K562 (cell line): ENCODE results near the gene CDT1. TPM values are rescaled to one million over a fixed set of nuclear protein-coding genes. Genes with fewer than 3 reads are reported as not detected.

Source experiments
- CREM ChIP-seq: IDR thresholded peaks from 2 replicates; pipeline ENCODE4 v1.6.1; 2014; ENCODE audit warnings: antibody characterized with exemption, low read depth
- GTF2F1 ChIP-seq: IDR thresholded peaks from 2 replicates; pipeline ENCODE4 v1.6.1; 2011; ENCODE audit warnings: low read depth, low read length, improper control_type of control experiment
- HSF4 ChIP-seq: fragments of 250-450 bp; sonication (Bioruptor Pico); IDR thresholded peaks from 2 replicates; pipeline ENCODE4 v2.1.2; 2022; ENCODE audit warnings: mild to moderate bottlenecking, moderate library complexity, borderline replicate concordance
- JUND ChIP-seq, 2 experiments: IDR thresholded peaks; 2 replicates in 1 of 2; 3 replicates in 1 of 2; pipeline ENCODE4 v1.6.1; 2011; ENCODE audit warnings: borderline replicate concordance in 2 of 2, low read depth in 2 of 2, low read length in 2 of 2, improper control_type of control experiment in 1 of 2, missing biosample characterization in 1 of 2, missing genetic modification characterization in 1 of 2, missing genetic modification reagents in 1 of 2
- MAZ ChIP-seq, 2 experiments: fragments of 450-650 bp in 1 of 2; sonication (generic) in 1 of 2; formaldehyde crosslinking; IDR thresholded peaks in 1 of 2; conservative IDR thresholded peaks in 1 of 2; 2 replicates each; pipeline versions ENCODE4 v1.4.0 to v1.5.0; 2020; ENCODE audit warnings: mild to moderate bottlenecking in 1 of 2, missing genetic modification reagents in 1 of 2
- MXI1 ChIP-seq: IDR thresholded peaks from 2 replicates; pipeline ENCODE4 v1.6.1; 2011; ENCODE audit warnings: low read depth, mild to moderate bottlenecking, improper control_type of control experiment, low read length
- NELFE ChIP-seq: IDR thresholded peaks from 2 replicates; pipeline ENCODE4 v1.6.1; 2011; ENCODE audit warnings: mild to moderate bottlenecking; ENCODE audit not compliant: insufficient read depth, insufficient read length
- NR2C2 ChIP-seq, 2 experiments: fragments of 200-800 bp in 1 of 2; sonication (Bioruptor generic) in 1 of 2; sonication (generic) in 1 of 2; formaldehyde crosslinking in 1 of 2; IDR thresholded peaks; 2 replicates each; pipeline versions ENCODE4 v1.6.1 to v1.8.0; 2016 to 2022; ENCODE audit warnings: mild to moderate bottlenecking in 1 of 2, missing compliant biosample characterization in 1 of 2, missing genetic modification characterization in 1 of 2, missing genetic modification reagents in 1 of 2
- PCBP1 ChIP-seq: fragments of 200-400 bp; formaldehyde crosslinking; IDR thresholded peaks from 2 replicates; pipeline ENCODE4 v1.6.1; 2018; ENCODE audit warnings: mild to moderate bottlenecking, low read depth, low read length; ENCODE audit not compliant: poor library complexity, severe bottlenecking
- POLR3A ChIP-seq: IDR thresholded peaks from 2 replicates; pipeline ENCODE4 v1.6.1; 2011; ENCODE audit warnings: borderline replicate concordance, mild to moderate bottlenecking, moderate library complexity; ENCODE audit not compliant: insufficient read length, insufficient read depth; ENCODE audit errors: extremely low read depth
- RREB1 ChIP-seq: fragments of 250-450 bp; sonication (Bioruptor Pico); IDR thresholded peaks from 2 replicates; pipeline ENCODE4 v1.4.0; 2020
- SMAD2 ChIP-seq: fragments of 150-350 bp; IDR thresholded peaks from 2 replicates; pipeline ENCODE4 v1.6.1; 2014; ENCODE audit warnings: low read depth, mild to moderate bottlenecking, low read length
- SREBF1 ChIP-seq: fragments of 150-350 bp; IDR thresholded peaks from 2 replicates; pipeline ENCODE4 v1.6.1; 2014; ENCODE audit warnings: antibody characterized with exemption, low read depth, low read length, borderline replicate concordance
- STAG1 ChIP-seq: sonication (generic); formaldehyde crosslinking; IDR thresholded peaks from 2 replicates; pipeline ENCODE4 v1.5.0; 2020; ENCODE audit warnings: missing genetic modification reagents, borderline replicate concordance
- TCF3 ChIP-seq: sonication (generic); formaldehyde crosslinking; IDR thresholded peaks from 2 replicates; pipeline ENCODE4 v1.4.0; 2020; ENCODE audit warnings: mild to moderate bottlenecking, missing genetic modification reagents
- TRIM28 ChIP-seq: fragments of 450-650 bp; IDR thresholded peaks from 2 replicates; pipeline ENCODE4 v1.6.1; 2017
- ZNF134 ChIP-seq: fragments of 250-450 bp; sonication (Bioruptor Pico); conservative IDR thresholded peaks from 2 replicates; pipeline ENCODE4 v1.4.0; 2020
- ZSCAN29 ChIP-seq: fragments of 450-650 bp; IDR thresholded peaks from 2 replicates; pipeline ENCODE4 v1.6.1; 2017
- polyA plus RNA-seq, 8 experiments: library from polyadenylated mRNA; depleted of rRNA in 4 of 8; stranded (reverse) in 5 of 8; unstranded in 3 of 8; fragments of >200 nt; fragmentation: Nextera tagmentation in 2 of 8; fragmentation: Illumina TruSeq in 1 of 8; extraction: Ambion mirVana in 2 of 8; extraction: Trizol in 1 of 8; gene quantifications; 2 replicates each; pipeline versions ENCODE4 v1.2.1 to v1.2.3, GENCODE V29; 2011 to 2014; ENCODE audit warnings: inconsistent platforms in 1 of 8, missing spikeins in 1 of 8
- total RNA-seq, 7 experiments: library from RNA; depleted of rRNA in 6 of 7; stranded (reverse); fragments of >200 nt in 6 of 7; fragmentation: Illumina TruSeq in 2 of 7; extraction: Trizol in 2 of 7; gene quantifications; 2 replicates each; pipeline versions ENCODE4 v1.2.1 to v1.2.3, GENCODE V29; 2011 to 2021; ENCODE audit warnings: low replicate concordance in 1 of 7
- TF ChIP-seq, protein P1 (sequence below), 2 experiments: fragments of 450-650 bp in 1 of 2; sonication (generic) in 1 of 2; formaldehyde crosslinking; conservative IDR thresholded peaks; 2 replicates each; pipeline versions ENCODE4 v1.4.0 to v1.8.1; 2020 to 2022; ENCODE audit warnings: mild to moderate bottlenecking in 1 of 2, missing genetic modification reagents in 1 of 2

The CDT1 gene
- total and polyA plus RNA-seq, 9 of the 15 experiments (the other 6 are each of a cell fraction or from before 2014, with no cell fraction given), result 0.92 to 178 (median 14.2) TPM

- peak; percentile 84; the same call in 1 of the 2 replicates for TF ChIP-seq RREB1 (CRISPR knock-in tag)
- 0 out of 2 replicates have a peak, but pooled peaks have one; percentile 22 for TF ChIP-seq TRIM28
- no peak for TF ChIP-seq NELFE
- no peak for TF ChIP-seq POLR3A
- 0 out of 2 replicates have a peak, but pooled peaks have one; percentile 59 for TF ChIP-seq NR2C2 (CRISPR knock-in tag; IDR thresholded peaks at IDR 0.05)
- TF ChIP-seq NR2C2 (tag; IDR thresholded peaks at IDR 0.05), result peak; percentile 48; the same call in 1 of the 2 replicates
- 0 out of 2 replicates have a peak, but pooled peaks have one; percentile 46 for TF ChIP-seq ZNF134 (CRISPR knock-in tag)
- TF ChIP-seq SREBF1, result peak; percentile 39; the same call in 1 of the 2 replicates
- TF ChIP-seq MAZ (CRISPR knock-in tag; conservative IDR thresholded peaks at IDR 0.05 in 1 of 2, IDR thresholded peaks at IDR 0.05 in 1 of 2), result peak; percentile 88 to 97
- peak; percentile 73; the same call in 1 of the 2 replicates for TF ChIP-seq JUND (IDR thresholded peaks at IDR 0.05; ENCODE audit: borderline replicate concordance, low read depth, low read length)
- peak; percentile 60; the same call in 2 of the 3 replicates for TF ChIP-seq JUND (tag; IDR thresholded peaks at IDR 0.05; ENCODE audit: borderline replicate concordance, low read depth, low read length)
- peak; percentile 83 for TF ChIP-seq PCBP1
- TF ChIP-seq ZSCAN29, result no peak
- peak; percentile 82 for TF ChIP-seq CREM
- no peak for TF ChIP-seq HSF4
- peak; percentile 98 for TF ChIP-seq TCF3 (CRISPR knock-in tag)
- no peak for TF ChIP-seq STAG1
- TF ChIP-seq, protein P1, sequence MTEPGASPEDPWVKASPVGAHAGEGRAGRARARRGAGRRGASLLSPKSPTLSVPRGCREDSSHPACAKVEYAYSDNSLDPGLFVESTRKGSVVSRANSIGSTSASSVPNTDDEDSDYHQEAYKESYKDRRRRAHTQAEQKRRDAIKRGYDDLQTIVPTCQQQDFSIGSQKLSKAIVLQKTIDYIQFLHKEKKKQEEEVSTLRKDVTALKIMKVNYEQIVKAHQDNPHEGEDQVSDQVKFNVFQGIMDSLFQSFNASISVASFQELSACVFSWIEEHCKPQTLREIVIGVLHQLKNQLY (CRISPR knock-in tag; conservative IDR thresholded peaks at IDR 0.05), result 0 out of 4 replicates have a peak, but pooled peaks of 1 of the 2 experiments have one; percentile 46
- peak; percentile 18; the same call in 1 of the 2 replicates for TF ChIP-seq MXI1
- no peak for TF ChIP-seq SMAD2
- TF ChIP-seq GTF2F1, result no peak
These were observed 29.7 kb upstream of the CDT1 start (continued) for GRCh38 chr16:88773812-88774291.
